Measurements from ENCODE around the gene SPRR2E.
"Not testable (repeated sequence)": the region's sequence is repeated elsewhere in the genome, so short reads cannot be mapped to it uniquely, and the experiment has no call there.

The SPRR2E gene

GRCh38 chr1:153058826-153059784 is 35.2 kb downstream of the SPRR2E start:
- no peak for DNase-seq

- no peak for DNase-seq
Measured at GRCh38 chr1:153058154-153058553, 36.2 kb downstream of the SPRR2E start.

GRCh38 chr1:153057375-153057774 is 37.0 kb downstream of the SPRR2E start, which contains the start of gene SPRR2A:
SPRR2A (minus strand) TSS chr1:153057512; CDS start chr1:153056735, 777 bp downstream.
- no peak for DNase-seq

GRCh38 chr1:153056111-153056510 is 38.2 kb downstream of the SPRR2E start:
- DNase-seq, result not testable (repeated sequence)

GRCh38 chr1:153049211-153049610 is 45.1 kb downstream of the SPRR2E start:
- DNase-seq, result no peak

Data from activated CD4-positive, alpha-beta T cell treated with anti-CD3 and anti-CD28 coated beads for 4 hours (primary cell).